HG03354 (cell line): ENCODE results near the gene PAFAH1B2.

ENCODE experiments used
- ATAC-seq: cut with Tn5 transposase; IDR thresholded peaks from one replicate; pipeline ENCODE4 v1.9.1; 2021; ENCODE audit warnings: mild to moderate bottlenecking; ENCODE audit not compliant: unreplicated experiment, poor library complexity, severe bottlenecking

Gene PAFAH1B2

DNA sequence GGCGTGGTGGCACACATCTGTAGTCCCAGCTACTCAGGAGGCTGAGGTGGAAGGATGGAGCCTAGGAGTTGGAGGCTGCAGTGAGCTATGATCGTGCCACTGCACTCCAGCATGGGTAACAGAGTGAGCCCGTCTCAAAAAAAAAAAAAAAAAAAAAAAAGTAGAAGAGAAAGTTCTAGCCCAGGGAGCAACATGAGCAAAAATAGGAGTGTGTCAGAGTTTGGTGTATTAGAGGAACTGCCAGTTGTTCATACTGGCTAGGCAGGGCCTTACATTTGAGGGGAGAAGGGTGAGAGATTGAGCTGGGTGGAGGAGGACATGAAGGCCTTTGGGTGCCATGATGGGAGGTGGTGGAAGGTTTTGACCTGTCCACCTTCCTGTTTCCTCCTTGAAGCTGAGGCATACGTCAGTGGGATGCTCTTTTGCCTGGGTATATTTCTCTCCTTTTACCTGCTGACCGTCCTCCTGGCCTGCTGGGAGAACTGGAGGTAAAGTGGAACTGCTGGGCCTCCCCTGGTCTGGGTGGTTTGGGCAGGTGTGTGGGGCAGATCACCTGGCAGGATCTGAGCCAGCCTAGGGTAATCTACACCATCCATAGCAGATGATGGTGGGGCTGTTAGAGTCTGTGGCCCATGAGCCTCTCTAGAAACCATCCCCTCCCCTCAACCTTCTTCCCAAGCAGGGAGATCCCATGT lies 41.8 kb downstream of the PAFAH1B2 start:
- ATAC-seq: no peak

DNA sequence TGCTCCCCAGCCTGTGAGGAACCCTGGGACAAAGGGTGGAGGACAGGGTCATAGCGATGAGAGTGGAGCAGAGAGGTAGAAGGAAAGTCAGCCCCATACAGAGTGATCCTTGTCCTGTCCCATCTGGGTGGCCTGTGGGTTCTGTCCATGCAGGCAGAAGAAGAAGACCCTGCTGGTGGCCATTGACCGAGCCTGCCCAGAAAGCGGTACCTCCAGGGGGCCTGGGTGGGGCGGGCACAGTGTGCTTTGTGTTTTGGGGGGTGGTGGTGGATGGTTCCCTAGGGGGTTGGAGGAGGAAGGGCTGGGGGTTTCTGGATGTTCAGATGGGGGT lies 42.3 kb downstream of the PAFAH1B2 start:
- ATAC-seq: no peak

DNA sequence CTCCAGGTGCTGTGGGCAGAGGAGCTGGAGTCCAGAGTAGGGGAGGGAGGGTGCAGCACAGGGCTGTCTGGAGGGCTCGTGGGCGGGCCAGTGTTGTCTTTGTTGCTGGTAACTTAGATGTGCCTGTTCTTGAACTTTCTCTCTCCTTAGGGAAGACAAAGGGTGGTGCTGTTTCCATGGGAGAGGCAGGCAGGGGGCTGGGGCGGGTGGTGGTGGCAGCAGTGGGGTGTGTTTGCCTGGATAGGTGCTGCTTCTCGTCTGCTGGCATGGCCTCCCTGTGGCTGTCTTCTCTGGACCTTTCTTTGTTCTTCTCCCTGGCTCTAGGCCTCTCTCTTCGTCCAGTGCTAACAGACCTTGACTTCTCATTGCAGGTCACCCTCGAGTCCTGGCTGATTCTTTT lies 42.9 kb downstream of the PAFAH1B2 start:
- no peak for ATAC-seq

DNA sequence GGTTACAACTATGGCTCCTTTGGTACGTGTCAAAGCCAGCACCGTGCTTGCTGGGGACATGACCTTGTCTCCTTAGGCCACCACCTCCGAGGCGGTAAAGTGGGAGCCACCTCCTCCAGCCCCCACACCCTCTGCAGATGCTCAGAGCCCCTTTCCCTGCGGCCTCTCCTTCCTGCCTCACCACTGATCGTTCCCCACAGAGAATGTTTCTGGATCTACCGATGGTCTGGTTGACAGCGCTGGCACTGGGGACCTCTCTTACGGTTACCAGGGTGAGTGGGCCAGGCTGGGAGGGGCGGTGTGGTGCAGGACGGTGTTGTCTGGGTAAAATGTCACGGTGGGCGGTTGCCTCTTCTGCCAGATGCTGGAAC lies 43.3 kb downstream of the PAFAH1B2 start:
- no peak for ATAC-seq

DNA sequence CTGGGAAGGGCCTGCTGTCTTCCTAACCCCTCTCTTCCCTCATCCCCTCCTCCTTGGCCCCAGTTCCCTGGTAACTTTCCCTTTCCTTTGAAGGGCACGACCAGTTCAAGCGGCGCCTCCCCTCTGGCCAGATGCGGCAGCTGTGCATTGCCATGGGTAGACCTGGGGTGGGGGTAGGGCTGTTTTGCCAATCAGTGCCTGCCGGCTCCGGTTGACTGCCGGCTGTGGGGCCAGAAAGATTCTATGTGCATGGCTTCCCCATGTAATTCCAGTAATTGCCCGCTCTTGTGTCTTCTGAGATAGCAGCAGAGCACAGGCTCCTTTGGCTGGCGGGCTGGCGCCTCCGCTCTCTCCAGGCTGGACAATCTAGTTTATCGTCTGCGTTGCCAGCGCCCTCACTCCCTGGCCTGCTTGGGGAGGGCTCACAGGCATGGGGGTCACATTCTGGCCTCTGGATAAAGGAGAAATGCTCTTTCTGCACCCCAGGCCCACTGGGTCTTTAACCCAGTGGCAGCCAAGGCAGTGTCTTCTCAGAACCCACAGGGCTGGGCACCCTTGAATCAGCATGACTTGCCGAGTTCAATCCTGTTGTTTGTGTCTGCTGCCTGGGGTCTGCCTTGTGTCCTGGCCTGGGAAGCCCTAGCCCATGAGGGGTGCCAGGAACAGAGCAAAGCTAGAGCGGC lies 43.9 kb downstream of the PAFAH1B2 start:
- ATAC-seq: no peak

DNA sequence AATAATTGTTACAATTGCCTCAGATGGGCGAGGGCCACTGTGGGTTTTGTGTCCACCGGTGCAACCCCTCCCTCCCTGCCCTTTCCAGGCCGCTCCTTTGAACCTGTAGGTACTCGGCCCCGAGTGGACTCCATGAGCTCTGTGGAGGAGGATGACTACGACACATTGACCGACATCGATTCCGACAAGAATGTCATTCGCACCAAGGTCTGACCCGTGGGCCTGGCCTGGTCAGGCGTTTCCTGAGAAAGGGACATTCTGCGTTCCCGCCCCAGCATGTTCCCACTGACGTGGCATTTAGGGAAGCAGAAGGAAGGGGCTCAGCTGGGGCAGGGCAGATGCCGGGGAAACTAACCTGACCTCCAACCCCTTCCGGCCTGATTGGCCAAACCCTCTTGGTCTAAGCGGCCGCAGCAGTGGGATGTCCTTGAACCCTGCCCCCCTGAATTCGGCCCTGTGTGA lies 44.6 kb downstream of the PAFAH1B2 start:
- ATAC-seq: no peak

DNA sequence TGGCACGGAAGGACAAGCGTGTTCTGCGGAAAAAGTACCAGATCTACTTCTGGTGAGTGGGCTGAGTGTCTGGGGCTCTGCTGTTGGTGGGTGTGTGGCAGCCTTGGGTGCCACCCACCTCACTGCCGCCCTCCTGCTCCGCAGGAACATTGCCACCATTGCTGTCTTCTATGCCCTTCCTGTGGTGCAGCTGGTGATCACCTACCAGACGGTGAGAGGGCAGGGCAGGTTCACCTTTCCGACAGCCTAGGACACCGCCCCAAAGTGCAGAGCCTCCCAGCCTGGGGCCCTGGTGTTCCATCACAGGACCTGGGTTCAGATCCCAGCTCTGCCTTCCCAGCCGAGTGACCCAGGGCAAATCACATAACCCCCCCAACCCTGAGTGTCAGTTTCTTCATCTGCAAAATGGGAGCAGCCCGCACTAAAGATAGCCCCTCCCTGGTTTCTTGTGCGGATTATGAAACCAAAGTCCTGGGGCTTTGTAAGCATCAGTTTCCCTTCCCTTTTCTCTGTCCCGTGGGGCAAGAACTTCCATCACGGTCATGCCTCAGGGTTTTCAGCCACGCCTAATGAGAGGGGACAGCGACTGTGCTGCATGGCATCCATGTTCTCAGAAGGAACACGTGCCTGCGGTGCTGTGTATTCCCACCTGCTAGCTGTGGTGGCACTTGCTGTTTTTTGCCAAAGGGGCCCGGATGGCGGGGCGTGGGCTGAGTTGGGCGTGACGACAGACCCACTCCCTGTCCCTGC lies 45.3 kb downstream of the PAFAH1B2 start:
- peak; percentile 55 for ATAC-seq

DNA sequence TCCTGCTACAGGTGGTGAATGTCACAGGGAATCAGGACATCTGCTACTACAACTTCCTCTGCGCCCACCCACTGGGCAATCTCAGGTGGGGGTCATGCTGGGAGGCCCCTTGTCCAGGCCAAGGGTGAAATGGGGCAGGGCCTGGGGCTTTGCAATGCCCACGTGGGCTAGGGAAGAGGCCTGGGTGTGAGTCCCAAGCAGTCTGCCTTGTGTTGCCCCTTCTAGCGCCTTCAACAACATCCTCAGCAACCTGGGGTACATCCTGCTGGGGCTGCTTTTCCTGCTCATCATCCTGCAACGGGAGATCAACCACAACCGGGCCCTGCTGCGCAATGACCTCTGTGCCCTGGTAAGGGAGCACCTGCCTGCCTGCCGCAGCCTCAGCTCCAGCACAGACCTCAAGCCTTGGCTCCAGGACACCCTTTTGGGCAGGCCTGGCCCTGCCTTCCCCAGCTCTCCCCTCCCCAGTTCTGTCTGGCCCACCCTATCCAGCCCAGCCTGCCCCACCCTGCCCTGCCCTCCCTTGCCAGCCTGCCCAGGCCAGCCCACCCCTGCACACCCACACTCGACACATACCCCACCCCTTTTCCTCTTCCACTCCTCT lies 46.0 kb downstream of the PAFAH1B2 start:
- ATAC-seq: no peak

DNA sequence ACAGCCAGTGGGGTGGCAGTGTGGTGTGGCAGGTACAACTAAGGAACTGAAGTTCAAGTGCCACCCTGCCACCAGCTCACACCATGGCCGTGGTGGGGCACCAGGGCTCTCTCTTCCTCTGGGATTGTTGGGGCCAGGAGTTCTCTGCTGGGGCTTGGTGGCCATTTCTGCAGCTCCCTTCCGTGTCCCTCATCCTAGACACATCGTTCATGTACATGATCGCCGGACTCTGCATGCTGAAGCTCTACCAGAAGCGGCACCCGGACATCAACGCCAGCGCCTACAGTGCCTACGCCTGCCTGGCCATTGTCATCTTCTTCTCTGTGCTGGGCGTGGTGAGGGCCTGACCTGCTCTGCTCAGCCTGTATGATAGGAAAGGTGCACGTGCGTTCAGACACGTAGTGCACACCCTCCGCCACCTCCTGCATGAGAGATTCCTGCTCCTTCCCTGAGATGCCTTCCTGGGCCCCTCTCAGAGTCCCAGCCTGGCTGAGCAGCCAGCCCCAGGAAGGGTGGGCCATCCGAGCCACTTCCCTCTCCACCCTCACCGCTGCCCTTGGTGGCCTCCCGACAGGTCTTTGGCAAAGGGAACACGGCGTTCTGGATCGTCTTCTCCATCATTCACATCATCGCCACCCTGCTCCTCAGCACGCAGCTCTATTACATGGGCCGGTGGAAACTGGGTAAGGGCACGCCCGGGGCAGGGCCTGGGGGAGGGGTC lies 47.8 kb downstream of the PAFAH1B2 start:
- no peak for ATAC-seq

DNA sequence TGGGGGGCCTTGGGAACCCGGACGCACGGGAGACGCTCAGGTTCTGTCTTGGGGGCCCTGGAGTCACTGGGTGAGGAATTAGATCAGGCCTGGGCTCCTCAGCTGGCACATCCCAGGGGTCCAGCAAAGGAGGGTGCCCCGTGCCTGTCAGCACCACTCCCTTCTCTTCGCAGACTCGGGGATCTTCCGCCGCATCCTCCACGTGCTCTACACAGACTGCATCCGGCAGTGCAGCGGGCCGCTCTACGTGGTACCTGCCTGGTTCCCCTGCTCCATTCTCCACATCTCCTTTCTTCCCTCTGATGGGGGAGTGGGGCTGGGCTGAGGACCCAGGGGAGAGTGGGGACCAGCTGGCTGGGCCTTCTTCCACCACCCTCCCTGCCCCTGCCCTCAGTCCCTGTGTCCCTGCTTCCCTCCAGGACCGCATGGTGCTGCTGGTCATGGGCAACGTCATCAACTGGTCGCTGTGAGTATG lies 48.4 kb downstream of the PAFAH1B2 start:
- no peak for ATAC-seq

DNA sequence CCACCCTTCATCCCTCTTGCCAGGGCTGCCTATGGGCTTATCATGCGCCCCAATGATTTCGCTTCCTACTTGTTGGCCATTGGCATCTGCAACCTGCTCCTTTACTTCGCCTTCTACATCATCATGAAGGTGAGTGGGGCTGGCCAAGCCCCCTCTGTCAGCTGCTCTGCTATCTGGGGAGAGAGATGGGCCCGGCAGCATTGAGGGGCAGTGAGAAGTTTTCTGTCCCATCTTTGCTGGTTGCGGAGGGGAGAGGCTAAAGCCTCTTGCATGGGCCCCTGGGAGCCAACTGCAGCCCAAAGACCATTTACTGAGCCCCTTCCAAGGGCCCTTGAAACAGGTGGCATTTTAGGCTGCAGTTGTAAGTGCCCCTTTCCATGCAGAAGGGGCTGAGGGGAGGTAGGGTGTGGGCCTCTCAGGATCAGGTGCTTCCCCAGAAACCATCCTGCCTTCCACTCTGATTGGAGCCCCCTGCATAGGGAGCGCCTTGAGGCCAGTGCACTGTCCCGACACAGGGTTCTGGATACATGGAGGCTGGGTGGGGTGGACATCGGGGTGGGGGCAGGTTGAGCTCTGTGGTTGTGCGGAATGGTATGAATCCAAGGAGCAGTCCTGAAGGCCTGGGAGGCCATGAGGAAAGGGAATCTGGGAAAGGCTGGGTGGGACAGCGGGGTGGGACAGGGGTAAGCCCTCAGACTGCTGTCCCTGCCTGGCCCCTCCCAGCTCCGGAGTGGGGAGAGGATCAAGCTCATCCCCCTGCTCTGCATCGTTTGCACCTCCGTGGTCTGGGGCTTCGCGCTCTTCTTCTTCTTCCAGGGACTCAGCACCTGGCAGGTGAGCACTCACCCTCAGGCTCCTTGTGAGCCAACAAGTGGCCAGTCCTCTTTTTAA lies 49.3 kb downstream of the PAFAH1B2 start:
- no peak for ATAC-seq

DNA sequence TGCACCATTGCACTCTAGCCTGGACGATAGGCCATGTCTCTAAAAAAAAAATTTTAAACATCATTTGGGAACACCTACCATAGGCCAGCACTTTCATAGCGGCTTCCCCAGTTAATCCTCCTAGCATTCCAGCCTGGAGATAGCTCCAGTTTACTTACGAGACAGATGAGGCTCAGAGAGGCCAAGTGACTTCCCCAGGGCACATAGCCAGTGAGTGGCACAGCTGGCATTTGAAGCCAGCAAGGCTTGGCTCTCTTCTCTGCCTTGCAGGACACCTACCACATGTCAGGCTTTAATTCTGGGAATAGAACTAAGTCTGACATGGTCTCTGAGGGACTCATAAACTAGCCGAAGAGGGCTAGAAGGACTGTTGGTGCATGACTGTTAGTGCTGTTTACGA lies 50.2 kb downstream of the PAFAH1B2 start:
- no peak for ATAC-seq

DNA sequence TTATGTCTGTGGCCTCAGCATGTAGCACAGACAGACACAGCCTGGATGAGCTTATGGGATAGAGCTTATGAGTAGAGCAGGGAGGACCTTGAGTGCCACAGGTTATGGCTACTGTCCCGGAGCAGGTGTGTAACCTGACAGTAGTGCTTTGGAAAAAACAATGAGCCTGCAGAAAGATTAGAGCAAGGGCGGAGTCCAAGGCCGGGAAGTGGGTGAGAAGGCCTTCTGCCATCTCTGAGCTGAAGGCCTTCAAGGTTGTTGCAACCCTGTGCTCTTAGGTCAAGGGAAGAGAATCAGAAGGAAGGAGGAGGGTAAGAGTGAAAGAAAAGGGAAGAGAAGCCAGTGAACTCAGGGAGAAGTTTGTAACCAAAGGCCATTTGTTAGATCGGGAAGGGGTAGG lies 51.2 kb downstream of the PAFAH1B2 start:
- ATAC-seq: no peak

DNA sequence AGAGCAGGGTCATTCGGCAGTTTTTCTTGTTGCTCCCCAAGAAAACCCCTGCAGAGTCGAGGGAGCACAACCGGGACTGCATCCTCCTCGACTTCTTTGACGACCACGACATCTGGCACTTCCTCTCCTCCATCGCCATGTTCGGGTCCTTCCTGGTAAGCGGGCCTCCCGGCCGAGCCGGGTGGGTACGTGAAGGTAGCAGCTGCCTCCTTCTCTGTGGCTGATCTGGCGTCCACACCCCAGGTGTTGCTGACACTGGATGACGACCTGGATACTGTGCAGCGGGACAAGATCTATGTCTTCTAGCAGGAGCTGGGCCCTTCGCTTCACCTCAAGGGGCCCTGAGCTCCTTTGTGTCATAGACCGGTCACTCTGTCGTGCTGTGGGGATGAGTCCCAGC lies 51.7 kb downstream of the PAFAH1B2 start:
- no peak for ATAC-seq

DNA sequence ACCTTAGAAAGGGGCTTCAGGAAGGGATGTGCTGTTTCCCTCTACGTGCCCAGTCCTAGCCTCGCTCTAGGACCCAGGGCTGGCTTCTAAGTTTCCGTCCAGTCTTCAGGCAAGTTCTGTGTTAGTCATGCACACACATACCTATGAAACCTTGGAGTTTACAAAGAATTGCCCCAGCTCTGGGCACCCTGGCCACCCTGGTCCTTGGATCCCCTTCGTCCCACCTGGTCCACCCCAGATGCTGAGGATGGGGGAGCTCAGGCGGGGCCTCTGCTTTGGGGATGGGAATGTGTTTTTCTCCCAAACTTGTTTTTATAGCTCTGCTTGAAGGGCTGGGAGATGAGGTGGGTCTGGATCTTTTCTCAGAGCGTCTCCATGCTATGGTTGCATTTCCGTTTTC lies 52.9 kb downstream of the PAFAH1B2 start:
- no peak for ATAC-seq

DNA sequence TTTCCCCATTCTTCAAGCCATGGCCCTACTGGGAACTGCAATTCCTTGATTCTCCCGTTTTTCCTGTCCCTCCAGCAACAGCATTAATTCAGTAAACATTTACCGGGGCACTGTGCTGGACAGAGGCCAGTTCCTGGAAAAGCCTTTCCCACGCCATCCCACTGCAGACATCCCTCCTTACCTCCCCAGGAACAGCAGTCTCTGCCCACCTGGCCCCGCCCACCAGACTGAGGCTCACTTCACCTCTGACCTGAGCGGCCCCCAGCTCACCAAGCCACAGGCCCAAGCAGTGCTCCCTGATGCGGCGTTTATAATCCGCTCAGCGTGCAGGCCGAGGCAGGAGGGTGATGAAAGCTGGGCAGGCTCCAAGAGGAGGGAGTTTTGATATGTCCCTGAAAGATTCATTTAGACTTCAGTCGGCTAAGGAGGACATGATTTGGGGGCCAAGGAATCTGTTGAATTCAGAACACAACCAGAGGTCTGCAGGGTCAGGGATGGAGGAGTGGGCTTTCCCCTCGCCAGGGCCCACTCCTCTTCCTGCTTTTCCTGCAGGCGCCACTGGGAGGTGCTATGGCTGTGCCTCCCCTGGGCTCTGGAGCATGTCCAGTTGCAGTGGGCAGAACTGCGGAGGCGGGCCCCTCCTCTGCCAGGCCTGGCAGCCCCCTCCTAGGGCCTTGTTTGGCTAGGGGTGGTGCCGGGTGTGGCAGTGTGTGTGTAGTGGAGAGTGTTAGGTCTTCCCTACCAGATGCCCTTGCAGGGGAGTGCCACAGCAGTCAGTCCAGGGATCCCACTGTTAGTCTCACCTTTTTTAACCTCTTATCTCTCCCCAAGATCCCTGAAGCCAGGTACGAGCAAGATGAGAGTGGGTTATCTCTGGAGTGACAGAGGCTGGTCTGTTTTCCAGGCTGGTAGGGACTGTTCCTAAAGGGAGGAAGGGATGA lies 53.7 kb downstream of the PAFAH1B2 start:
- no peak for ATAC-seq

DNA sequence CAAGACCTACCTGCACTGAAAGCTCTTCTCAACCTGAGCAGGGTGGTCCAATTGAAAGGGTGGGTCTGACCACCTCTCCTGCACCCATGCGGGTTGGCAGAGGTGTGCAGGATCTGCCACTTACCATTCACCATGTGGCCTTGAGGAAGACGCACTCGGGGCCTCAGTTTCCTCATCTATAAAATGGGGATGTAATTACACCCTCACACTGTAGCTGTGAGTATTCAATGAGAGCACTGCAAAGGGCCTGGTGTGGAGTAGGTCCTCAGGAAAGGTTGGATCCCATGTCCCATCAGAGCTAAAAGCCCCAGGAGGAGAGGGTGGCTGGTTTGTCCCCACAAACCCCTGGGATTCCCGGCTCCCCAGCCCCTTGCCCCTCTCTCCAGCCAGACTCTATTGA lies 54.5 kb downstream of the PAFAH1B2 start:
- no peak for ATAC-seq
